A673 (cell line): Measurements from ENCODE around the gene IER5L. TPM values are rescaled to one million over a fixed set of nuclear protein-coding genes. Genes with fewer than 3 reads are reported as not detected.
A peak's percentile ranks its signal among the peaks of the same experiment; 100 is the strongest.

Experiments used
- Bru-seq: library from RNA; stranded (reverse); fragments of 400-500 nt; gene quantifications from one replicate; lab custom pipeline; 2021; lab: Mats Ljungman, UMichigan
- BruChase-seq, 2 experiments: library from RNA; stranded (reverse); fragments of 400-500 nt; gene quantifications; one replicate each; lab custom pipeline; 2021; lab: Mats Ljungman, UMichigan
- BruUV-seq: library from RNA; stranded (reverse); fragments of 400-500 nt; replicated peaks from 2 replicates; lab custom pipeline; 2021; lab: Mats Ljungman, UMichigan
- CTCF ChIA-PET: fragments of 300-600 bp; sonication (Branson Sonifier 250); formaldehyde crosslinking; loops from one replicate; lab custom pipeline; 2022; ENCODE audit warnings: antibody characterized with exemption; lab: Charles Lee
- POLR2A ChIA-PET: fragments of 300-600 bp; sonication (Branson Sonifier 250); formaldehyde crosslinking; loops from one replicate; lab custom pipeline; 2022; ENCODE audit warnings: antibody characterized with exemption; ENCODE audit not compliant: low non-redundant PET; lab: Charles Lee
- DNase-seq: peaks from one replicate; pipeline ENCODE4 v3.0.0-alpha.2; 2015; ENCODE audit warnings: low spot score
- H3K27ac ChIP-seq: fragments of 200-600 bp; sonication (generic); 2 replicates; pipeline ENCODE4 v1.5.1; 2016; ENCODE audit warnings: mixed run types, low read depth, mild to moderate bottlenecking, mixed read lengths, antibody characterized with exemption, low read length; ENCODE audit not compliant: poor library complexity, severe bottlenecking
- H3K27me3 ChIP-seq: fragments of 200-600 bp; sonication (generic); replicated peaks from 2 replicates; pipeline ENCODE4 v1.6.1; 2017; ENCODE audit warnings: mixed run types, low read depth, mild to moderate bottlenecking, mixed read lengths, antibody characterized with exemption, low read length; ENCODE audit not compliant: insufficient read depth, poor library complexity
- H3K36me3 ChIP-seq: fragments of 200-600 bp; sonication (generic); 2 replicates; pipeline ENCODE4 v1.6.1; 2016; ENCODE audit warnings: mixed run types, mild to moderate bottlenecking, mixed read lengths, antibody characterized with exemption, low read length; ENCODE audit not compliant: insufficient read depth, poor library complexity, severe bottlenecking
- H3K4me1 ChIP-seq: fragments of 200-600 bp; sonication (generic); 2 replicates; pipeline ENCODE4 v1.6.1; 2017; ENCODE audit warnings: mixed run types, mild to moderate bottlenecking, mixed read lengths, antibody characterized with exemption, low read length; ENCODE audit not compliant: insufficient read depth, poor library complexity, severe bottlenecking
- H3K4me3 ChIP-seq: fragments of 200-600 bp; sonication (generic); 2 replicates; pipeline ENCODE4 v1.5.1; 2016; ENCODE audit warnings: low read depth, mixed run types, mild to moderate bottlenecking, mixed read lengths, low read length; ENCODE audit not compliant: poor library complexity, severe bottlenecking
- H3K9me3 ChIP-seq: fragments of 200-600 bp; sonication (generic); 2 replicates; pipeline ENCODE4 v1.6.1; 2016; ENCODE audit warnings: mixed run types, low read depth, mild to moderate bottlenecking, mixed read lengths, antibody characterized with exemption, low read length; ENCODE audit not compliant: poor library complexity, severe bottlenecking
- CTCF ChIP-seq: fragments of 300-800, 200-600 bp; sonication (generic); conservative IDR thresholded peaks from 2 replicates; pipeline ENCODE4 v1.5.1; 2017; ENCODE audit warnings: low read depth, mild to moderate bottlenecking, antibody characterized with exemption, low read length, moderate library complexity, mixed read lengths
- EZH2 ChIP-seq: fragments of 200-600 bp; sonication (generic); IDR thresholded peaks from 2 replicates; pipeline ENCODE4 v1.6.1; 2017; ENCODE audit warnings: borderline replicate concordance, low read depth, mild to moderate bottlenecking, mixed read lengths, antibody characterized with exemption, low read length; ENCODE audit not compliant: poor library complexity, severe bottlenecking
- intact Hi-C: fragments of 100-400 bp; cut with micrococcal nuclease; formaldehyde crosslinking; loops from one replicate; pipeline ENCODE4 v1.10.0; 2022; ENCODE audit not compliant: unreplicated experiment
- long read RNA-seq: library from polyadenylated mRNA; stranded (forward); transcript quantifications from one replicate; pipeline ENCODE4 v2.0.0, GENCODE V29; 2022
- total RNA-seq: library from RNA; stranded (reverse); gene quantifications from 2 replicates; pipeline ENCODE4 v1.2.3, GENCODE V29; 2021

Gene IER5L
- total RNA-seq (12.1 and 14.0 TPM in 2 replicates), Bru-seq, nascent RNA (percentile 50 among the genes with signal in this experiment), BruChase-seq, experiment 1, labeled RNA remaining after a 2-hour chase (percentile 49 among the genes with signal in this experiment), BruChase-seq, experiment 2, labeled RNA remaining after a 6-hour chase (percentile 46 among the genes with signal in this experiment)
- long read RNA-seq, transcript IER5L-201 (1 exons, 2,711 nt): major isoform, 8 of 8 reads
- long read RNA-seq, partial matches to known transcripts: 0 of 8 reads
- long read RNA-seq, other reads (novel, unspliced or antisense): 0 of 8 reads

GRCh38 chr9:129177791-129178567 lies at the start of gene IER5L:
IER5L (minus strand) TSS chr9:129178261; CDS start chr9:129178052, 209 bp downstream.
- peak within 1 kb of the TSS; percentile 93 for H3K27ac ChIP-seq
- intact Hi-C loops: loop anchor here (5.0 kb wide), 2 partner anchors 154 to 309 kb away; no protein-coding TSS in a partner anchor
- peaks cover 24% of the 10 kb centered on the region for H3K4me1 ChIP-seq
- no peak for TF ChIP-seq CTCF
- no peak for TF ChIP-seq EZH2
- no peaks in the 10 kb centered on the region for H3K9me3 ChIP-seq
- ChIA-PET CTCF (interaction anchor here (1.0 kb wide), 1 partner anchor 433 kb away, joined by 3 read pairs; no protein-coding TSS in a partner anchor), POLR2A (interaction anchor here (0.6 to 1.1 kb wide), 7 partner anchors 10 to 433 kb away, joined by 3 to 5 read pairs (median 3); no protein-coding TSS in a partner anchor)
- peak within 1 kb of the TSS; percentile 66 for H3K4me3 ChIP-seq
- BruUV-seq: TSS peak; percentile 82
- H3K27me3 ChIP-seq: no peaks in the 10 kb centered on the region
- peak; percentile 97 for DNase-seq
- H3K36me3 ChIP-seq: no peaks in the 10 kb centered on the region

GRCh38 chr9:129227843-129228189 lies 49.8 kb upstream of the IER5L start:
- H3K4me3 ChIP-seq: no peak overlapping the region
- CTCF ChIA-PET: interaction anchor here (0.6 kb wide), 1 partner anchor 63 kb away, joined by 3 read pairs; no protein-coding TSS in a partner anchor
- no peaks in the 10 kb centered on the region for H3K27me3 ChIP-seq
- peaks cover 13% of the 10 kb centered on the region for H3K4me1 ChIP-seq
- no peaks in the 10 kb centered on the region for H3K9me3 ChIP-seq
- TF ChIP-seq EZH2 (no peak), CTCF (no peak)
- POLR2A ChIA-PET: no interaction called here
- no peak overlapping the region for H3K27ac ChIP-seq
- H3K36me3 ChIP-seq: no peaks in the 10 kb centered on the region
- intact Hi-C loops: no loop called here
- DNase-seq: no peak
- no TSS peak for BruUV-seq

GRCh38 chr9:129225815-129226214 lies 47.8 kb upstream of the IER5L start:
- Histone ChIP-seq H3K27me3 (no peaks in the 10 kb centered on the region), H3K4me3 (no peak overlapping the region), H3K27ac (no peak overlapping the region), H3K9me3 (no peaks in the 10 kb centered on the region), H3K4me1 (peaks cover 13% of the 10 kb centered on the region), H3K36me3 (no peaks in the 10 kb centered on the region)
- BruUV-seq: no TSS peak
- intact Hi-C loops: no loop called here
- peak; percentile 61 for DNase-seq
- ChIA-PET POLR2A (interaction anchor here (0.6 kb wide), 1 partner anchor 271 kb away, joined by 7 read pairs; no protein-coding TSS in a partner anchor), CTCF (no interaction called here)
- TF ChIP-seq CTCF (no peak), EZH2 (no peak)
